GM13976 (cell line): ENCODE results near the gene TYMS.
A peak's percentile ranks its signal among the peaks of the same experiment; 100 is the strongest.

ENCODE experiments used
- DNase-seq: peaks from one replicate; pipeline ENCODE4 v3.0.0; 2012; ENCODE audit warnings: low spot score
- in situ Hi-C: fragments of 300-500 bp; cut with MboI; formaldehyde crosslinking; loops from one replicate; pipeline ENCODE4 v1.12.0; 2022; ENCODE audit warnings: low sequenced_read_pairs, mixed read lengths, inconsistent platforms; ENCODE audit not compliant: unreplicated experiment
- TF ChIP-seq, protein P1 (sequence below): IDR thresholded peaks from 2 replicates; pipeline ENCODE4 v1.5.1; 2012; ENCODE audit warnings: borderline replicate concordance, mild to moderate bottlenecking; ENCODE audit not compliant: insufficient read depth; ENCODE audit errors: extremely low read depth, missing control alignments, control extremely low read depth

Gene TYMS

GRCh38 chr18:653512-653911 lies 3.9 kb upstream of the TYMS start:
- TF ChIP-seq, protein P1, sequence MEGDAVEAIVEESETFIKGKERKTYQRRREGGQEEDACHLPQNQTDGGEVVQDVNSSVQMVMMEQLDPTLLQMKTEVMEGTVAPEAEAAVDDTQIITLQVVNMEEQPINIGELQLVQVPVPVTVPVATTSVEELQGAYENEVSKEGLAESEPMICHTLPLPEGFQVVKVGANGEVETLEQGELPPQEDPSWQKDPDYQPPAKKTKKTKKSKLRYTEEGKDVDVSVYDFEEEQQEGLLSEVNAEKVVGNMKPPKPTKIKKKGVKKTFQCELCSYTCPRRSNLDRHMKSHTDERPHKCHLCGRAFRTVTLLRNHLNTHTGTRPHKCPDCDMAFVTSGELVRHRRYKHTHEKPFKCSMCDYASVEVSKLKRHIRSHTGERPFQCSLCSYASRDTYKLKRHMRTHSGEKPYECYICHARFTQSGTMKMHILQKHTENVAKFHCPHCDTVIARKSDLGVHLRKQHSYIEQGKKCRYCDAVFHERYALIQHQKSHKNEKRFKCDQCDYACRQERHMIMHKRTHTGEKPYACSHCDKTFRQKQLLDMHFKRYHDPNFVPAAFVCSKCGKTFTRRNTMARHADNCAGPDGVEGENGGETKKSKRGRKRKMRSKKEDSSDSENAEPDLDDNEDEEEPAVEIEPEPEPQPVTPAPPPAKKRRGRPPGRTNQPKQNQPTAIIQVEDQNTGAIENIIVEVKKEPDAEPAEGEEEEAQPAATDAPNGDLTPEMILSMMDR, result no peak
- in situ Hi-C loops, result no loop called here
- DNase-seq, result no peak

- in situ Hi-C loops, result no loop called here
- DNase-seq, result no peak
- TF ChIP-seq, protein P1, result no peak
Measured at GRCh38 chr18:654601-655000, 2.9 kb upstream of the TYMS start.

DNA sequence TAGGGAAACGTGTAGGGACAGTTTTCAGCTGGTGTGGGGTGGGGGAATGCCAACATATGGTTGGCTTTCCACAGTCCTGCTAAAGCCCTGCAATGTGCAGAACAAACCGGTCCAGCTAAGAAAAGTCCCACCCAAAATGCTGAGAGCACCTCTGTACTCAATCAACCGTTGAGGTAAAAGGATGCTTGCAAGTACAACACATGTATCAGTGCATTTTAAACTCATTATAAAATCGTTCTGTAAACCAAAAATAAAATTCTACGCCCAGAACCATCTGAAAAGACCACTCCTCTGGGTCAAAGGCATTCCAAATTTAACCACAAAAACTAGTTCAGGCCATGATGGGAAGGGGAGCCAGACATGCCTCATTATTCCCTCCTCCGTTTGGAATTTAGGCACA lies 2.0 kb upstream of the TYMS start:
- DNase-seq, result no peak
- in situ Hi-C loops, result no loop called here
- TF ChIP-seq, protein P1, result no peak

DNA sequence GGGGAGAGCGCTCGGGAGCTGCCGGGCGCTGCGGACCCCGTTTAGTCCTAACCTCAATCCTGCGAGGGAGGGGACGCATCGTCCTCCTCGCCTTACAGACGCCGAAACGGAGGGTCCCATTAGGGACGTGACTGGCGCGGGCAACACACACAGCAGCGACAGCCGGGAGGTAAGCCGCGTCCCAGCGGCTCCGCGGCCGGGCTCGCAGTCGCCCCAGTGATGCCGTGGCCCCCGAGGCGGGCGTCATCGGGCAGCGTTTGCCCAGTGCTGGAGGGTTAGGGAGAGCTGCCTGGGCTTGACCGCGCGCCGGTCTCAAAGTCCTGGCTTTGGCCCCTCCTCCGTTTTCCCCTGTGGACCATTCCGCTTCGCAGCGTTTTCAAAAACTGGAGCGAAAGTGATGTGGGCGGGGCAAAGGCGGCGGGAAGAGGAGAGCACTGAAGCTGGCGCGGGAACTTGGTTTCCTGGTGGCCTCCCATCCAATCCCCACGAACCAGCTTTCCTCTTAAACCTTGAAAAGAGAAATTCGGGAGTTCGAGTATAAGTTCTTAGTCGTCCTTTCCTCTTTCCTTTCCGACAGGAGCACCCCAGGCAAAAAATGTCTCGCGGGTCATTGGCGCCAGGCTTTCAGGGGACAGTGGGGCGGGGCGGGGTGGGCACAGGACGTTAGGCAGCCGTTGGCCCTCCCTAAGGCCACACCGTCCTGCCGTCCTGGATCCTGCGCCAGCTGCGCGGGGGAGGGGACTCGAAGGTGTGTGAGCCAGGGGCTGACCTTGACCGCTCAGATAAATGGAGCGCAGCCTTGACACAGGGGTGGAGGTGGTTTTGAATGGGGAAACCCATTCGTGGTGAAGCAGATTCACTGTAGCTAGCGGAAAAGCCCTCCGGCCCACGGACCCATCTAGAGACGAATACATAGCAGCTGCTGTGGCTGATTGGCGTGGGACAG lies 821 bp downstream of the TYMS start:
- DNase-seq, result peak; percentile 82
- in situ Hi-C loops, result no loop called here
- TF ChIP-seq, protein P1, result no peak

DNA sequence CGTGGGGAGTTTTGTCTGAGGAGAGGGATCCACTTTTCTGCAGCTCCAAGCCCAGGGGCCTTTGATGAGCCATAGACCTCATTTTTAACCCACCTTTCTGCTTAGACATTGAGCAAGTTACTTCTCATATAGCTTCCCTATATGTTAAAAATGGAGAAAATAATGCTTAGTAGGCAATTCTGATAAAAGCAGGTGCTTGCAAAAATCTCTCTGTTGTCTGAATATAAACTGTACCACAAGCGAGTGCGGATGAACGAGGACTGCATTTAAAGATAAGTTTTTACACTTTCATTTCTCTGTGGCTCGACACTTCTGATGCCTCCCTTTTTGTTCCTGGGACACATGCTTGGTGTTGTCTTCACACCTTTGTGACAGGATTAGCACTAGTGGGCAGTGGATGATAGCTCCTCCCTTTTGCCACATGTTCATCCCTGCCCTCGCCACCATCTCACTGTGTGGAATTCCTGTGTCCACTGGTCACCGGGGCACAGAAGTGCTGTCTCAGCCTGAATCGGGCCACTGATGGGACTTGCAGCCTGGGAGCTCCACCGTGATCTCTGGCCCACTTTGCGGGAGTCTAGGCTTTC lies 1.6 kb downstream of the TYMS start:
- in situ Hi-C loops, result no loop called here
- TF ChIP-seq, protein P1, result no peak
- no peak for DNase-seq

DNA sequence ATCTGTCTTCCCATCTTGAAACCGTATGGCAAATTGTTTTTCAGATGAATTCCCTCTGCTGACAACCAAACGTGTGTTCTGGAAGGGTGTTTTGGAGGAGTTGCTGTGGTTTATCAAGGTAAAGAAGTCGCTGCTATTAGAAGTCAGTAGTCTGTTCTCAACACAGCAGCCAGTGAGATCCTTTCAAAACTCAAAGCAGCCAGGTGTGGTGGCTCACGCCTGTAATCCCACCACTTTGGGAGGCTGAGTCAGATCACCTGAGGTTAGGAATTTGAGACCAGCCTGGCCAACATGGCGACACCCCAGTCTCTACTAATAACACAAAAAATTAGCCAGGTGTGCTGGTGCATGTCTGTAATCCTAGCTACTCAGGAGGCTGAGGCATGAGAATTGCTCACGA lies 2.1 kb downstream of the TYMS start:
- TF ChIP-seq, protein P1, result no peak
- in situ Hi-C loops, result no loop called here
- DNase-seq, result no peak
